ENCODE data around the gene MAEA.

- TF ChIP-seq YY1 (IDR thresholded peaks at IDR 0.05; ENCODE audit: insufficient read depth, insufficient read length) (no peak), SUZ12 (IDR thresholded peaks at IDR 0.05; ENCODE audit: extremely low read depth, insufficient read depth, insufficient read length) (no peak), ZNF274 (IDR thresholded peaks at IDR 0.05; ENCODE audit: low read depth, low read length) (no peak)
These were observed 93.4 kb downstream of the MAEA start for GRCh38 chr4:1382776-1383727.
